HG03025 (cell line): Measurements from ENCODE around the gene PSMD13.
"Not testable (repeated sequence)": the region's sequence is repeated elsewhere in the genome, so short reads cannot be mapped to it uniquely, and the experiment has no call there.

ENCODE experiments used
- ATAC-seq: cut with Tn5 transposase; IDR thresholded peaks from one replicate; pipeline ENCODE4 v1.9.1; 2021; ENCODE audit warnings: mild to moderate bottlenecking, moderate library complexity; ENCODE audit not compliant: unreplicated experiment, low FRiP score

Gene PSMD13

GRCh38 chr11:285021-285893 is 48.5 kb downstream of the PSMD13 start:
- ATAC-seq, result no peak

GRCh38 chr11:285894-286220 is 49.1 kb downstream of the PSMD13 start:
- no peak for ATAC-seq

- not testable (repeated sequence) for ATAC-seq
Observed at GRCh38 chr11:286977-287820, 50.4 kb downstream of the PSMD13 start.

GRCh38 chr11:287821-288477 is 51.2 kb downstream of the PSMD13 start:
- no peak for ATAC-seq

GRCh38 chr11:288478-289397 is 52.0 kb downstream of the PSMD13 start, which contains the start of gene PGGHG:
TSS of gene PGGHG (plus strand) at chr11:289126. CDS start at chr11:289817, 691 bp downstream.
- ATAC-seq, result peak; percentile 61

GRCh38 chr11:289398-289711 is 52.6 kb downstream of the PSMD13 start:
- no peak for ATAC-seq

- ATAC-seq, result no peak
Observed at GRCh38 chr11:289712-290620, 53.2 kb downstream of the PSMD13 start.

- ATAC-seq, result no peak
Observed at GRCh38 chr11:290621-291231, 54.0 kb downstream of the PSMD13 start.

- no peak for ATAC-seq
Observed at GRCh38 chr11:291281-292210, 54.8 kb downstream of the PSMD13 start.

- no peak for ATAC-seq
Observed at GRCh38 chr11:292211-293121, 55.7 kb downstream of the PSMD13 start.

GRCh38 chr11:293271-293851 is 56.6 kb downstream of the PSMD13 start:
- no peak for ATAC-seq

GRCh38 chr11:293852-294661 is 57.3 kb downstream of the PSMD13 start:
- no peak for ATAC-seq

- ATAC-seq, result no peak
Observed at GRCh38 chr11:294780-295179, 58.0 kb downstream of the PSMD13 start.

- ATAC-seq, result no peak
Observed at GRCh38 chr11:295351-296170, 58.8 kb downstream of the PSMD13 start.
